Measurements from ENCODE around the gene TSPAN17. TPM values are rescaled to one million over a fixed set of nuclear protein-coding genes. Genes with fewer than 3 reads are reported as not detected.

TSPAN17 gene
- polyA plus RNA-seq, 3 donors = 22.2 to 27.7 (median 24.1) TPM

- peaks cover 34 to 53% (median 35%) of the 10 kb centered on the region in 3 donors for H3K27me3 Mint-ChIP-seq (ENCODE audit: low read depth in 3 of 3)
- Histone ChIP-seq H3K36me3 (replicated peaks in 1 of 2; ENCODE audit: control insufficient read depth in 1 of 2, insufficient read depth in 2 of 2, low read length in 2 of 2) (no peaks in the 10 kb centered on the region), H2AFZ (ENCODE audit: insufficient read depth, low read depth, low read length, poor library complexity, severe bottlenecking) (no peak overlapping the region), H3K4me1 (ENCODE audit: control insufficient read depth in 1 of 2, insufficient read depth in 2 of 2, low read length in 2 of 2) (peaks cover 6% of the 10 kb centered on the region in 2 donors), H3K27me3 (ENCODE audit: control insufficient read depth in 2 of 2, insufficient read depth in 2 of 2, low read length in 2 of 2) (peaks cover 15 to 40% of the 10 kb centered on the region in 2 donors), H3K79me2 (ENCODE audit: insufficient read depth, low read length) (no peaks in the 10 kb centered on the region), H3K9me3 (replicated peaks in 1 of 2; ENCODE audit: control insufficient read depth in 1 of 2, insufficient read depth in 1 of 2, low read length in 2 of 2) (no peaks in the 10 kb centered on the region), H3K4me3 (replicated peaks in 1 of 3; ENCODE audit: low read depth in 2 of 3, low read length in 3 of 3) (no peak overlapping the region), H3K4me2 (replicated peaks; ENCODE audit: extremely low read depth, low read length, poor library complexity, severe bottlenecking) (no peak overlapping the region), H3K9ac (ENCODE audit: insufficient read depth, low read length, poor library complexity, severe bottlenecking) (no peak overlapping the region), H3K27ac (ENCODE audit: low read depth in 1 of 2, low read length in 2 of 2) (no peak overlapping the region), H4K20me1 (ENCODE audit: insufficient read depth, low read length) (no peaks in the 10 kb centered on the region)
- no peak overlapping the region for H3K27ac Mint-ChIP-seq
- H3K4me1 Mint-ChIP-seq = peaks cover 10% of the 10 kb centered on the region
- peaks cover 3 to 7% of the 10 kb centered on the region in 2 donors for H3K36me3 Mint-ChIP-seq
- H3K4me3 Mint-ChIP-seq = no peak overlapping the region
- H3K9me3 Mint-ChIP-seq = peaks cover 0 to 12% (median 6%) of the 10 kb centered on the region in 7 donors
- no peak for DNase-seq
- no peak for TF ChIP-seq CTCF (IDR thresholded peaks at IDR 0.05)
- intact Hi-C loops (cut with micrococcal nuclease) = no loop called here
- no CpG with 5 or more reads among the region's 3 CpGs for WGBS (ENCODE audit: insufficient coverage)
These were observed 41.3 kb upstream of the TSPAN17 start for GRCh38 chr5:176606032-176606431.

GRCh38 chr5:176606875-176607274 lies 40.4 kb upstream of the TSPAN17 start:
- TF ChIP-seq CTCF (IDR thresholded peaks at IDR 0.05) = no peak
- Histone ChIP-seq H3K36me3 (replicated peaks in 1 of 2; ENCODE audit: control insufficient read depth in 1 of 2, insufficient read depth in 2 of 2, low read length in 2 of 2) (no peaks in the 10 kb centered on the region), H3K9me3 (replicated peaks in 1 of 2; ENCODE audit: control insufficient read depth in 1 of 2, insufficient read depth in 1 of 2, low read length in 2 of 2) (no peaks in the 10 kb centered on the region), H3K79me2 (ENCODE audit: insufficient read depth, low read length) (no peaks in the 10 kb centered on the region), H3K9ac (ENCODE audit: insufficient read depth, low read length, poor library complexity, severe bottlenecking) (no peak overlapping the region), H3K4me1 (ENCODE audit: control insufficient read depth in 1 of 2, insufficient read depth in 2 of 2, low read length in 2 of 2) (peaks cover 6% of the 10 kb centered on the region in 2 donors), H4K20me1 (ENCODE audit: insufficient read depth, low read length) (no peaks in the 10 kb centered on the region), H3K27ac (ENCODE audit: low read depth in 1 of 2, low read length in 2 of 2) (no peak overlapping the region), H2AFZ (ENCODE audit: insufficient read depth, low read depth, low read length, poor library complexity, severe bottlenecking) (no peak overlapping the region), H3K27me3 (ENCODE audit: control insufficient read depth in 2 of 2, insufficient read depth in 2 of 2, low read length in 2 of 2) (peaks cover 15 to 48% of the 10 kb centered on the region in 2 donors), H3K4me3 (replicated peaks in 1 of 3; ENCODE audit: low read depth in 2 of 3, low read length in 3 of 3) (no peak overlapping the region), H3K4me2 (replicated peaks; ENCODE audit: extremely low read depth, low read length, poor library complexity, severe bottlenecking) (no peak overlapping the region)
- H3K4me1 Mint-ChIP-seq = peaks cover 10% of the 10 kb centered on the region
- no peak overlapping the region for H3K4me3 Mint-ChIP-seq
- intact Hi-C loops (cut with micrococcal nuclease) = no loop called here
- no CpG with 5 or more reads among the region's 3 CpGs for WGBS (ENCODE audit: insufficient coverage)
- H3K36me3 Mint-ChIP-seq = peaks cover 3 to 7% of the 10 kb centered on the region in 2 donors
- no peak for DNase-seq
- H3K9me3 Mint-ChIP-seq = peaks cover 0 to 15% (median 6%) of the 10 kb centered on the region in 7 donors
- no peak overlapping the region for H3K27ac Mint-ChIP-seq
- peaks cover 37 to 55% (median 38%) of the 10 kb centered on the region in 3 donors for H3K27me3 Mint-ChIP-seq (ENCODE audit: low read depth in 3 of 3)

Data from CD14-positive monocyte (primary cell).